ENCODE data around the gene OR52B2.

DNA sequence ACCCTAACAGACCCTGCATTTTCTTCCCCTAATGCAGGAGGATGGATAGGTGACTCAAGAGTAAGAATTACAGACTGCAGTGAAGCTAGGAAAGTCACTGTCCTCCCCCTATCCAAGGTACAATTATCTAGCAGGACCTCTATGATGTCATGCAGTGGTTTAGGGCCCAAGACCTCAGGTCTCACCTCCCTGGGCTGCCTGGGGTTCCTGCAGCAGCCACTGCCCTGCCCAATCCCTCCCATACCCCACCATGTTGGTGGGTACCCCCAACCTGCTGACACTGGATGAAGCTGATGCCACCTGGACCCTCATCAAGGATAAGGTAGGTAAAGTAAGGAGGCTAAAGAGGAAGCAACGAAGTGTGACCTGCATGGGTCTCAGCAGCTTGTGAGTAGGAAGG lies 35.2 kb upstream of the OR52B2 start, which contains the start of gene C11orf42:
- TF ChIP-seq, protein P1, sequence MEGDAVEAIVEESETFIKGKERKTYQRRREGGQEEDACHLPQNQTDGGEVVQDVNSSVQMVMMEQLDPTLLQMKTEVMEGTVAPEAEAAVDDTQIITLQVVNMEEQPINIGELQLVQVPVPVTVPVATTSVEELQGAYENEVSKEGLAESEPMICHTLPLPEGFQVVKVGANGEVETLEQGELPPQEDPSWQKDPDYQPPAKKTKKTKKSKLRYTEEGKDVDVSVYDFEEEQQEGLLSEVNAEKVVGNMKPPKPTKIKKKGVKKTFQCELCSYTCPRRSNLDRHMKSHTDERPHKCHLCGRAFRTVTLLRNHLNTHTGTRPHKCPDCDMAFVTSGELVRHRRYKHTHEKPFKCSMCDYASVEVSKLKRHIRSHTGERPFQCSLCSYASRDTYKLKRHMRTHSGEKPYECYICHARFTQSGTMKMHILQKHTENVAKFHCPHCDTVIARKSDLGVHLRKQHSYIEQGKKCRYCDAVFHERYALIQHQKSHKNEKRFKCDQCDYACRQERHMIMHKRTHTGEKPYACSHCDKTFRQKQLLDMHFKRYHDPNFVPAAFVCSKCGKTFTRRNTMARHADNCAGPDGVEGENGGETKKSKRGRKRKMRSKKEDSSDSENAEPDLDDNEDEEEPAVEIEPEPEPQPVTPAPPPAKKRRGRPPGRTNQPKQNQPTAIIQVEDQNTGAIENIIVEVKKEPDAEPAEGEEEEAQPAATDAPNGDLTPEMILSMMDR (conservative IDR thresholded peaks at IDR 0.05; ENCODE audit: low read length) = no peak
- no peak for TF ChIP-seq EZH2phosphoT487 (IDR thresholded peaks at IDR 0.05; ENCODE audit: borderline replicate concordance)
